ENCODE measurements around the gene KRTAP13-3. TPM values are rescaled to one million over a fixed set of nuclear protein-coding genes. Genes with fewer than 3 reads are reported as not detected.

KRTAP13-3 gene
- total and polyA plus RNA-seq, 2 experiments from 2014 or later, result not detected

DNA sequence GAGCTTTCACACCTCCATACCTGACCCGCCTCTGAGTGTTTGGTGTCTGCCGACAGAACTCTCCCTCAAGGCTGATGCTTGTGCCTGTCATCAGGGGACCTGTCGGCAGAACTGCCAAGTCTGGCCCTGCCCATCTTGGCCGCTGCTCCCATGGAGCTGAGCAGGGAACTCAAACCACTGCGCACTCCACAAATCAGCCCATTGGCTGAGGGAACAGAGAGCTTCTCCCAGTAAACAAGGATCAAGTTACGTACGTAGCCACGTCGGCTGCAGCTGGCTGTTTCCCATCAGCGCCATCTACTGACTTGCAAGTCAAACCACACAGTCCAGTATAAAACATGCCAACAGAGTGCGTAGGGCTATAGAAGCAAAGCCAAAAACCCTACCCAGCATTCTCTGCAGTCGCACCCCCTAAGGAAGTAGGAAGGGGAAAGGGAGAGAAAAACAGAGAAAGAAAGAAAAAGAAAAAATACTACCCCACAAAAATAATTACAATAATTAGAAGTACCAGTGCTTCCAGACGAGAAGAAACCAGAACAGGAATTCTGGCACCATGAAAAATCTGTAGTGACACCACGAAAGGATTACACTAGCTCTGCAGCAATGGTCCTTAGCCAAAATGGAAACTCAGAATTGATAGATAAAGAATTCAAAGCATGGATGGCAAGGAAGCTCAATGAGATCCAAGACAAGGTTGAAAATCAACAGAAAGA lies 16.8 kb downstream of the KRTAP13-3 start:
- H2AFZ ChIP-seq, result no peak overlapping the region

DNA sequence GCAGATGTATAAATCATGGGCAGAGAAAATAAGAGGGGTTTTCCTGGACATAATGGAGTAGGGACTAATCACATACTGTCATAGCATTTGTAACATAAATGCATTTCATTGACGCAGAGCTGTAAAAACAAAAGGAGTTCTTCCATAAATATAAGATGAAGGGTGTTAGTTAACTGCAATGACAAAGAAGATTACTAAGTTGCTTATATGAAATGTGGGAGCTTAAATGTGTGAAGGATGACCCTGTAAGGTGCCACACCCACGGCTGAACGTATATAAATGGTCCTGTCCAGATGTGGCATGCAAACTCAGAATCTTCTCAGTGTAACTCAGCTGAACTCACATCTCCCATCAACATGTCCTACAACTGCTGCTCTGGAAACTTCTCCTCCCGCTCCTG lies 30.0 kb downstream of the KRTAP13-3 start, which contains the start of gene KRTAP13-1:
TSS of gene KRTAP13-1 (plus strand) at position 301 of the 400 bp plus-strand sequence. CDS start at position 357, 56 bp downstream.
- no peak within 1 kb of the TSS for H2AFZ ChIP-seq
- in situ Hi-C loops (cut with MboI), result no loop called here
- TF ChIP-seq EZH2phosphoT487 (IDR thresholded peaks at IDR 0.05; ENCODE audit: insufficient read depth, low read depth) (no peak), EZH2 (IDR thresholded peaks at IDR 0.05; ENCODE audit: insufficient read depth, poor library complexity, severe bottlenecking) (no peak)
- no peak within 1 kb of the TSS for H3K27ac ChIP-seq
- H3K9me2 ChIP-seq (ENCODE audit: insufficient read depth), result no peaks in the 10 kb centered on the region
- H3K4me1 ChIP-seq (ENCODE audit: insufficient read depth), result no peaks in the 10 kb centered on the region
- no peak for DNase-seq
- H3K36me3 ChIP-seq (ENCODE audit: low read depth), result no peaks in the 10 kb centered on the region
- H3K4me2 ChIP-seq (ENCODE audit: unreplicated experiment), result no peak within 1 kb of the TSS
- WGBS, 2 experiments (ENCODE audit: low coverage in 1 of 2, low lambda C conversion rate in 2 of 2, missing lambda C conversion rate in 2 of 2), result 22 to 26% methylated on average over 4 of the region's 4 CpGs
- no peaks in the 10 kb centered on the region for H3F3A ChIP-seq (ENCODE audit: insufficient read depth)
- no peak within 1 kb of the TSS for H3K4me3 ChIP-seq
- H3K27me3 ChIP-seq (replicated peaks; ENCODE audit: insufficient read depth), result no peaks in the 10 kb centered on the region
- no peak within 1 kb of the TSS for H3K9ac ChIP-seq
- H3K79me2 ChIP-seq (ENCODE audit: insufficient read depth), result no peaks in the 10 kb centered on the region
- no peaks in the 10 kb centered on the region for H4K20me1 ChIP-seq (ENCODE audit: insufficient read depth)
- H3K9me3 ChIP-seq (ENCODE audit: low read depth), result no peaks in the 10 kb centered on the region

More for the DNA sequence above, 16.8 kb downstream of the KRTAP13-3 start:
- Histone ChIP-seq H3K9ac (no peak overlapping the region), H3K9me3 (ENCODE audit: low read depth) (no peaks in the 10 kb centered on the region), H3K9me2 (ENCODE audit: insufficient read depth) (no peaks in the 10 kb centered on the region), H3K4me1 (ENCODE audit: insufficient read depth) (no peaks in the 10 kb centered on the region), H3K27ac (no peak overlapping the region), H4K20me1 (ENCODE audit: insufficient read depth) (no peaks in the 10 kb centered on the region), H3F3A (ENCODE audit: insufficient read depth) (no peaks in the 10 kb centered on the region), H3K27me3 (replicated peaks; ENCODE audit: insufficient read depth) (no peaks in the 10 kb centered on the region), H3K4me2 (ENCODE audit: unreplicated experiment) (no peak overlapping the region), H3K79me2 (ENCODE audit: insufficient read depth) (no peaks in the 10 kb centered on the region), H3K36me3 (ENCODE audit: low read depth) (no peaks in the 10 kb centered on the region), H3K4me3 (no peak overlapping the region)
- DNase-seq, result peak; percentile 49
- no peak for TF ChIP-seq EZH2phosphoT487 (IDR thresholded peaks at IDR 0.05; ENCODE audit: insufficient read depth, low read depth)
- TF ChIP-seq EZH2 (IDR thresholded peaks at IDR 0.05; ENCODE audit: insufficient read depth, poor library complexity, severe bottlenecking), result no peak
- 13 to 19% methylated on average over 14 of the region's 14 CpGs for WGBS, 2 experiments (ENCODE audit: low coverage in 1 of 2, low lambda C conversion rate in 2 of 2, missing lambda C conversion rate in 2 of 2)
- in situ Hi-C loops (cut with MboI), result no loop called here

DNA sequence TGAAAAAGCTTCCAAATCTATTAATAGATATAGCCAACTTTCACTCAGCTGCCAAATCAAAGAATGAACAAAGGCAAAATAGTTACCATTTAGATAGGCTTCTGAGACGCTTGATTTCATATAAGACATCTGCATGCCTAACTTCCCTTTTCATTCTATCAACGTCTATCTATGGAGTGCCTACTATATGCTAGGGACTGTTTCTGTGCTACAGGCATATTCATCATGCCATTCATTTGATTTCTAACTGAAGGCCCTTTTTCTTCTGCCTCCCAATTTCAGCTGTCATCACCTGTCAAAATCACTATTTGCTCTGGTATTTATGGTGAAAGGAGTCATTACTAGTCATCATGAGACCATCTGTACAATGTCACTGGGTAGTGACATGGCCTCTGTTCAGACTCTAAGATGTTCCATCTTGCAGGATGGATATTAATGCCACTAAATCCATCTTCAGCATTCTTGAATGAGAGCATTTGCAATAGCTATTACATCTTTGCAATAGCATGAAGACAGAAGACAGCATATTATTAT lies 34.2 kb downstream of the KRTAP13-3 start:
- TF ChIP-seq EZH2phosphoT487 (IDR thresholded peaks at IDR 0.05; ENCODE audit: insufficient read depth, low read depth), result no peak
- no peak for TF ChIP-seq EZH2 (IDR thresholded peaks at IDR 0.05; ENCODE audit: insufficient read depth, poor library complexity, severe bottlenecking)
- DNase-seq, result no peak
- no peak overlapping the region for H3K4me3 ChIP-seq
- H3K36me3 ChIP-seq (ENCODE audit: low read depth), result no peaks in the 10 kb centered on the region
- no peak overlapping the region for H3K9ac ChIP-seq
- 0% methylated on average over 2 of the region's 2 CpGs for WGBS, 2 experiments (ENCODE audit: low coverage in 1 of 2, low lambda C conversion rate in 2 of 2, missing lambda C conversion rate in 2 of 2)
- H3K27me3 ChIP-seq (replicated peaks; ENCODE audit: insufficient read depth), result no peaks in the 10 kb centered on the region
- no peaks in the 10 kb centered on the region for H3K79me2 ChIP-seq (ENCODE audit: insufficient read depth)
- H4K20me1 ChIP-seq (ENCODE audit: insufficient read depth), result no peaks in the 10 kb centered on the region
- no peak overlapping the region for H2AFZ ChIP-seq
- no peaks in the 10 kb centered on the region for H3K4me1 ChIP-seq (ENCODE audit: insufficient read depth)
- no peak overlapping the region for H3K27ac ChIP-seq
- no peak overlapping the region for H3K4me2 ChIP-seq (ENCODE audit: unreplicated experiment)
- H3F3A ChIP-seq (ENCODE audit: insufficient read depth), result no peaks in the 10 kb centered on the region
- H3K9me3 ChIP-seq (ENCODE audit: low read depth), result no peaks in the 10 kb centered on the region
- H3K9me2 ChIP-seq (ENCODE audit: insufficient read depth), result no peaks in the 10 kb centered on the region
- in situ Hi-C loops (cut with MboI), result no loop called here

DNA sequence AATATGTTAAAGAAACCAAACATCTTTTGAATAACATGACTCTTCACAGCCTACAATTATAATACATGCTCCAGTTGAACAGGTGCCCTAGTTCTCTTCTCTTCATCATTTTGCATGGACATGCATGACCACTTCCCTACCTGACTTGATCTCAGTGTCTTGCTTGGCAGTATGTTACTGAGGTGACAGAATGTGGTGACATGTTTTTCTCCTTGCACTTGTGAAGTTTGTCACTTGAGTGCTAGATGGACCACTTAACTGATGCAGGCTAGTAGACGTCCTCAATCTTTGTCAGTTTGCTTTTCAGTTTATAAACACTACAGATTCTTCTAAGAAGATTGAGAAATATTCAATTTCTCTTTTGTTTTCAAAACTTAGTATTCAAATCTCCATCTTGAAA lies 43.5 kb downstream of the KRTAP13-3 start:
- H3K27me3 ChIP-seq (replicated peaks; ENCODE audit: insufficient read depth), result no peaks in the 10 kb centered on the region
- H3K36me3 ChIP-seq (ENCODE audit: low read depth), result no peaks in the 10 kb centered on the region
- H3K4me1 ChIP-seq (ENCODE audit: insufficient read depth), result no peaks in the 10 kb centered on the region
- no peaks in the 10 kb centered on the region for H3F3A ChIP-seq (ENCODE audit: insufficient read depth)
- H3K9me2 ChIP-seq (ENCODE audit: insufficient read depth), result no peaks in the 10 kb centered on the region
- TF ChIP-seq EZH2phosphoT487 (IDR thresholded peaks at IDR 0.05; ENCODE audit: insufficient read depth, low read depth) (no peak), EZH2 (IDR thresholded peaks at IDR 0.05; ENCODE audit: insufficient read depth, poor library complexity, severe bottlenecking) (no peak)
- in situ Hi-C loops (cut with MboI), result no loop called here
- H4K20me1 ChIP-seq (ENCODE audit: insufficient read depth), result no peaks in the 10 kb centered on the region
- no peak overlapping the region for H2AFZ ChIP-seq
- H3K9me3 ChIP-seq (ENCODE audit: low read depth), result no peaks in the 10 kb centered on the region
- no peak overlapping the region for H3K27ac ChIP-seq
- H3K79me2 ChIP-seq (ENCODE audit: insufficient read depth), result no peaks in the 10 kb centered on the region
- H3K9ac ChIP-seq, result no peak overlapping the region
- DNase-seq, result no peak
- no peak overlapping the region for H3K4me2 ChIP-seq (ENCODE audit: unreplicated experiment)
- WGBS, 2 experiments (ENCODE audit: low coverage in 1 of 2, low lambda C conversion rate in 2 of 2, missing lambda C conversion rate in 2 of 2), result 0 to 2% methylated on average over 1 of the region's 1 CpG
- no peak overlapping the region for H3K4me3 ChIP-seq

Other genes with a start within 250 kb of the KRTAP13-3 start
- gene CLDN8, start 209.8 kb downstream of the KRTAP13-3 start, total RNA-seq (2014; rRNA removed; shearing (Covaris generic)), result not detected in 2 replicates
- gene CLDN8, start 209.8 kb downstream of the KRTAP13-3 start, polyA plus RNA-seq (2016; fragmentation: Nextera tagmentation; extraction: Ambion mirVana), result not detected in 2 replicates
- gene KRTAP24-1, start 143.0 kb downstream of the KRTAP13-3 start, total RNA-seq (2014; rRNA removed; shearing (Covaris generic)), result not detected in 2 replicates
- gene KRTAP24-1, start 143.0 kb downstream of the KRTAP13-3 start, polyA plus RNA-seq (2016; fragmentation: Nextera tagmentation; extraction: Ambion mirVana), result not detected in 2 replicates
- gene KRTAP25-1, start 136.4 kb downstream of the KRTAP13-3 start, total RNA-seq (2014; rRNA removed; shearing (Covaris generic)), result not detected in 2 replicates
- not detected in 2 replicates for gene KRTAP25-1, start 136.4 kb downstream of the KRTAP13-3 start, polyA plus RNA-seq (2016; fragmentation: Nextera tagmentation; extraction: Ambion mirVana)
- gene KRTAP26-1, start 105.6 kb downstream of the KRTAP13-3 start, total RNA-seq (2014; rRNA removed; shearing (Covaris generic)), result not detected in 2 replicates
- gene KRTAP26-1, start 105.6 kb downstream of the KRTAP13-3 start, polyA plus RNA-seq (2016; fragmentation: Nextera tagmentation; extraction: Ambion mirVana), result not detected in 2 replicates
- not detected in 2 replicates for gene KRTAP27-1, start 88.2 kb downstream of the KRTAP13-3 start, total RNA-seq (2014; rRNA removed; shearing (Covaris generic))
- gene KRTAP27-1, start 88.2 kb downstream of the KRTAP13-3 start, polyA plus RNA-seq (2016; fragmentation: Nextera tagmentation; extraction: Ambion mirVana), result not detected in 2 replicates
- not detected in 2 replicates for gene KRTAP23-1, start 77.3 kb downstream of the KRTAP13-3 start, total RNA-seq (2014; rRNA removed; shearing (Covaris generic))
- gene KRTAP23-1, start 77.3 kb downstream of the KRTAP13-3 start, polyA plus RNA-seq (2016; fragmentation: Nextera tagmentation; extraction: Ambion mirVana), result not detected in 2 replicates
- gene KRTAP13-2, start 53.7 kb downstream of the KRTAP13-3 start, total RNA-seq (2014; rRNA removed; shearing (Covaris generic)), result not detected in 2 replicates
- not detected in 2 replicates for gene KRTAP13-2, start 53.7 kb downstream of the KRTAP13-3 start, polyA plus RNA-seq (2016; fragmentation: Nextera tagmentation; extraction: Ambion mirVana)
- gene KRTAP13-1, start 29.9 kb downstream of the KRTAP13-3 start, total RNA-seq (2014; rRNA removed; shearing (Covaris generic)), result not detected in 2 replicates
- not detected in 2 replicates for gene KRTAP13-1, start 29.9 kb downstream of the KRTAP13-3 start, polyA plus RNA-seq (2016; fragmentation: Nextera tagmentation; extraction: Ambion mirVana)
- not detected in 2 replicates for gene KRTAP13-4, start 4.3 kb upstream of the KRTAP13-3 start, total RNA-seq (2014; rRNA removed; shearing (Covaris generic))
- gene KRTAP13-4, start 4.3 kb upstream of the KRTAP13-3 start, polyA plus RNA-seq (2016; fragmentation: Nextera tagmentation; extraction: Ambion mirVana), result not detected in 2 replicates
- not detected in 2 replicates for gene KRTAP15-1, start 14.3 kb upstream of the KRTAP13-3 start, total RNA-seq (2014; rRNA removed; shearing (Covaris generic))
- not detected in 2 replicates for gene KRTAP15-1, start 14.3 kb upstream of the KRTAP13-3 start, polyA plus RNA-seq (2016; fragmentation: Nextera tagmentation; extraction: Ambion mirVana)
- not detected in 2 replicates for gene KRTAP19-1, start 54.4 kb upstream of the KRTAP13-3 start, total RNA-seq (2014; rRNA removed; shearing (Covaris generic))
- not detected in 2 replicates for gene KRTAP19-1, start 54.4 kb upstream of the KRTAP13-3 start, polyA plus RNA-seq (2016; fragmentation: Nextera tagmentation; extraction: Ambion mirVana)
- gene KRTAP19-2, start 61.5 kb upstream of the KRTAP13-3 start, total RNA-seq (2014; rRNA removed; shearing (Covaris generic)), result not detected in 2 replicates
- not detected in 2 replicates for gene KRTAP19-2, start 61.5 kb upstream of the KRTAP13-3 start, polyA plus RNA-seq (2016; fragmentation: Nextera tagmentation; extraction: Ambion mirVana)
- not detected in 2 replicates for gene KRTAP19-3, start 66.1 kb upstream of the KRTAP13-3 start, total RNA-seq (2014; rRNA removed; shearing (Covaris generic))
- not detected in 2 replicates for gene KRTAP19-3, start 66.1 kb upstream of the KRTAP13-3 start, polyA plus RNA-seq (2016; fragmentation: Nextera tagmentation; extraction: Ambion mirVana)
- gene KRTAP19-4, start 71.2 kb upstream of the KRTAP13-3 start, total RNA-seq (2014; rRNA removed; shearing (Covaris generic)), result not detected in 2 replicates
- not detected in 2 replicates for gene KRTAP19-4, start 71.2 kb upstream of the KRTAP13-3 start, polyA plus RNA-seq (2016; fragmentation: Nextera tagmentation; extraction: Ambion mirVana)
- not detected in 2 replicates for gene KRTAP19-5, start 76.2 kb upstream of the KRTAP13-3 start, total RNA-seq (2014; rRNA removed; shearing (Covaris generic))
- not detected in 2 replicates for gene KRTAP19-5, start 76.2 kb upstream of the KRTAP13-3 start, polyA plus RNA-seq (2016; fragmentation: Nextera tagmentation; extraction: Ambion mirVana)
- gene KRTAP19-6, start 115.9 kb upstream of the KRTAP13-3 start, total RNA-seq (2014; rRNA removed; shearing (Covaris generic)), result not detected in 2 replicates
- not detected in 2 replicates for gene KRTAP19-6, start 115.9 kb upstream of the KRTAP13-3 start, polyA plus RNA-seq (2016; fragmentation: Nextera tagmentation; extraction: Ambion mirVana)
- not detected in 2 replicates for gene KRTAP19-7, start 135.4 kb upstream of the KRTAP13-3 start, total RNA-seq (2014; rRNA removed; shearing (Covaris generic))
- gene KRTAP19-7, start 135.4 kb upstream of the KRTAP13-3 start, polyA plus RNA-seq (2016; fragmentation: Nextera tagmentation; extraction: Ambion mirVana), result not detected in 2 replicates
- gene KRTAP22-2, start 164.5 kb upstream of the KRTAP13-3 start, total RNA-seq (2014; rRNA removed; shearing (Covaris generic)), result not detected in 2 replicates
- gene KRTAP22-2, start 164.5 kb upstream of the KRTAP13-3 start, polyA plus RNA-seq (2016; fragmentation: Nextera tagmentation; extraction: Ambion mirVana), result not detected in 2 replicates
- gene KRTAP6-3, start 166.5 kb upstream of the KRTAP13-3 start, total RNA-seq (2014; rRNA removed; shearing (Covaris generic)), result not detected in 2 replicates
- not detected in 2 replicates for gene KRTAP6-3, start 166.5 kb upstream of the KRTAP13-3 start, polyA plus RNA-seq (2016; fragmentation: Nextera tagmentation; extraction: Ambion mirVana)
- gene KRTAP6-2, start 173.0 kb upstream of the KRTAP13-3 start, total RNA-seq (2014; rRNA removed; shearing (Covaris generic)), result not detected in 2 replicates
- not detected in 2 replicates for gene KRTAP6-2, start 173.0 kb upstream of the KRTAP13-3 start, polyA plus RNA-seq (2016; fragmentation: Nextera tagmentation; extraction: Ambion mirVana)
- not detected in 2 replicates for gene KRTAP22-1, start 175.2 kb upstream of the KRTAP13-3 start, total RNA-seq (2014; rRNA removed; shearing (Covaris generic))
- gene KRTAP22-1, start 175.2 kb upstream of the KRTAP13-3 start, polyA plus RNA-seq (2016; fragmentation: Nextera tagmentation; extraction: Ambion mirVana), result not detected in 2 replicates
- not detected in 2 replicates for gene KRTAP6-1, start 188.0 kb upstream of the KRTAP13-3 start, total RNA-seq (2014; rRNA removed; shearing (Covaris generic))
- not detected in 2 replicates for gene KRTAP6-1, start 188.0 kb upstream of the KRTAP13-3 start, polyA plus RNA-seq (2016; fragmentation: Nextera tagmentation; extraction: Ambion mirVana)
- not detected in 2 replicates for gene KRTAP20-1, start 190.5 kb upstream of the KRTAP13-3 start, total RNA-seq (2014; rRNA removed; shearing (Covaris generic))
- gene KRTAP20-1, start 190.5 kb upstream of the KRTAP13-3 start, polyA plus RNA-seq (2016; fragmentation: Nextera tagmentation; extraction: Ambion mirVana), result not detected in 2 replicates
- gene KRTAP20-4, start 194.7 kb upstream of the KRTAP13-3 start, total RNA-seq (2014; rRNA removed; shearing (Covaris generic)), result not detected in 2 replicates
- gene KRTAP20-4, start 194.7 kb upstream of the KRTAP13-3 start, polyA plus RNA-seq (2016; fragmentation: Nextera tagmentation; extraction: Ambion mirVana), result not detected in 2 replicates
- gene KRTAP20-2, start 209.3 kb upstream of the KRTAP13-3 start, total RNA-seq (2014; rRNA removed; shearing (Covaris generic)), result not detected in 2 replicates
- gene KRTAP20-2, start 209.3 kb upstream of the KRTAP13-3 start, polyA plus RNA-seq (2016; fragmentation: Nextera tagmentation; extraction: Ambion mirVana), result not detected in 2 replicates
- not detected in 2 replicates for gene KRTAP20-3, start 216.9 kb upstream of the KRTAP13-3 start, total RNA-seq (2014; rRNA removed; shearing (Covaris generic))
- gene KRTAP20-3, start 216.9 kb upstream of the KRTAP13-3 start, polyA plus RNA-seq (2016; fragmentation: Nextera tagmentation; extraction: Ambion mirVana), result not detected in 2 replicates